ENCODE results near the gene SLC9B1. TPM values are rescaled to one million over a fixed set of nuclear protein-coding genes. Genes with fewer than 3 reads are reported as not detected.

Gene SLC9B1
- total and polyA plus RNA-seq, 7 experiments from 2014 or later = 1.4 to 7.2 (median 3.4) TPM

DNA sequence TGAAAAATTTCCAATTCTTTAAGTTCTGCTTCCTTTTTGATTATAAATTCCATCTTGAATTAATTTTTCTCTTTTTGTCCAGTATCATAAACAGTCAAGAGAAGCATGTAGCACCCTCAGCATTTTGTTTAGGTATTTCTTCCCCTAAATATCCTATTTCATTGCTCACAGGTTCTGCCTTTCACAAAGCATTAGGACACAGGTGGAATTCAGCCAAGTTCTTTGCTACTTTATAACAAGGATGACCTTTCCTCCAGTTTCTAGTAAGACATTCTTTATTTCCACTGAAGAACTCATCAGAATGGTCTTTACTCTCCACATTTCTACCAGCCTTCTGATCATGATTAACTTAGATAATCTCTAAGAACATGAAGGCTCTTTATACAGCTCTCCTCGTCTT, 7.4 kb downstream of the SLC9B1 start:
- Mint-ChIP-seq H3K36me3 (no peaks in the 10 kb centered on the region), H3K9me3 (no peaks in the 10 kb centered on the region), H3K4me3 (no peak overlapping the region), H3K27ac (peak overlapping the region in 2 of 9 donors; percentile 2 to 16), H3K4me1 (peaks cover 0 to 3% (median 0%) of the 10 kb centered on the region in 7 donors), H3K27me3 (no peaks in the 10 kb centered on the region)
- ChIA-PET POLR2A (no interaction called here), CTCF (interaction anchor here (1.3 to 1.5 kb wide), 2 partner anchors 80 to 88 kb away, joined by 3 to 4 read pairs; partner anchors contain the start of gene BDH2)
- no peaks in the 10 kb centered on the region for H3K4me1 ChIP-seq (ENCODE audit: control insufficient read depth in 2 of 2, insufficient read depth in 2 of 2, low read length in 2 of 2)
- no peak overlapping the region for H3K4me3 ChIP-seq (ENCODE audit: low read length)
- ATAC-seq = no peak
- no peaks in the 10 kb centered on the region for H3K9me3 ChIP-seq (ENCODE audit: control insufficient read depth in 2 of 3, low read length in 3 of 3)
- H3K36me3 ChIP-seq (ENCODE audit: control insufficient read depth in 2 of 3, insufficient read depth in 3 of 3, low read length in 3 of 3) = no peaks in the 10 kb centered on the region
- no peak for DNase-seq
- no peak overlapping the region for H3K27ac ChIP-seq (ENCODE audit: low read depth, low read length)
- intact Hi-C loops (cut with micrococcal nuclease) = loop anchor here in 1 of 2 donors (10.0 kb wide), 1 partner anchor 757 kb away; no protein-coding TSS in a partner anchor
- no peaks in the 10 kb centered on the region for H3K27me3 ChIP-seq (ENCODE audit: control insufficient read depth in 2 of 2, insufficient read depth in 2 of 2, low read length in 2 of 2)

GRCh38 chr4:103011378-103012025, 8.0 kb downstream of the SLC9B1 start:
- no peaks in the 10 kb centered on the region for H3K27me3 Mint-ChIP-seq
- intact Hi-C loops (cut with micrococcal nuclease) = loop anchor here in 1 of 2 donors (10.0 kb wide), 1 partner anchor 757 kb away; no protein-coding TSS in a partner anchor
- ChIA-PET CTCF (interaction anchor here (0.6 to 1.2 kb wide), 2 partner anchors 77 to 581 kb away, joined by 3 to 6 read pairs; no protein-coding TSS in a partner anchor), POLR2A (interaction anchor here (0.6 to 0.9 kb wide), 2 partner anchors 9 to 439 kb away, joined by 3 read pairs; no protein-coding TSS in a partner anchor)
- no peaks in the 10 kb centered on the region for H3K27me3 ChIP-seq (ENCODE audit: control insufficient read depth in 2 of 2, insufficient read depth in 2 of 2, low read length in 2 of 2)
- no peaks in the 10 kb centered on the region for H3K4me1 ChIP-seq (ENCODE audit: control insufficient read depth in 2 of 2, insufficient read depth in 2 of 2, low read length in 2 of 2)
- H3K4me1 Mint-ChIP-seq = peaks cover 0 to 3% (median 0%) of the 10 kb centered on the region in 7 donors
- H3K9me3 Mint-ChIP-seq = no peaks in the 10 kb centered on the region
- DNase-seq = no peak
- H3K36me3 Mint-ChIP-seq = no peaks in the 10 kb centered on the region
- no peak overlapping the region for H3K27ac ChIP-seq (ENCODE audit: low read depth, low read length)
- no peak for ATAC-seq
- no peaks in the 10 kb centered on the region for H3K9me3 ChIP-seq (ENCODE audit: control insufficient read depth in 2 of 3, low read length in 3 of 3)
- H3K4me3 ChIP-seq (ENCODE audit: low read length) = no peak overlapping the region
- no peak overlapping the region for H3K27ac Mint-ChIP-seq
- H3K4me3 Mint-ChIP-seq = no peak overlapping the region
- H3K36me3 ChIP-seq (ENCODE audit: control insufficient read depth in 2 of 3, insufficient read depth in 3 of 3, low read length in 3 of 3) = no peaks in the 10 kb centered on the region

GRCh38 chr4:103010804-103011203, 8.7 kb downstream of the SLC9B1 start:
- POLR2A ChIA-PET = interaction anchor here (0.6 to 0.9 kb wide), 2 partner anchors 9 to 438 kb away, joined by 3 read pairs; no protein-coding TSS in a partner anchor

DNA sequence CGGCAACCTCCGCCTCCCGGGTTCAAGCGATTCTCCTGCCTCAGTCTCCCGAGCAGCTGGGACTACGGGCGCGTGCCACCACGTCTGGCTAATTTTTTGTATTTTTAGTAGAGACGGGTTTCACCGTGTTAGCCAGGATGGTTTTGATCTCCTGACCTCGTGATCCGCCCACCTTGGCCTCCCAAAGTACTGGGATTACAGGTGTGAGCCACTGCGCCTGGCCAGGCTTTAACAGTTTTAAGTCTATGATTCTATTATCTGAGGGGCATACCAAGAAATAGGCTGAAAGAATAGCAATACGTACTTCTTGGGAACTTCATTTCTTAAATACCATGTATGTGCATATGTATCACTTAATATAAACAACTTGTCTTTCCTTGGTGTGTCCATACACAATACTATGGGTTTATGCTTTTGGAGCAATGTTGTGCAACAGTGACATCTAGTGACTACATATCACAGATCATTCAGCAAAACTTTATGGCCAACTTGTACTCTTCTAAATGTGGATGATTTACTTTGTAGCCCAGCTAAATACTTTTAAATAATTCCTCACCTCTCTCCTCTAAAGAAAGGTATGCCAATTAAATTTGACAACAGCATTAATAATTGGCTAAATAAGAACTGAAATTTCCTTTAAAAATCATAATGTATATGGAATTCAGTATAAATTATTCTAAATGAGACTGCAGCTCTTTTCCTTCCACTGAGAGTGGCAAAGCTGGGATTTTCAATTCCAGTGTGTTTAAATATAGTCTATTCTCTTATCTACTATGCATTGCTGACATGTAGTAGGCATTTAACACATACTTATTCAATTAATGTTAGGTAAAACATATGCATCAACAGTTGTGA, 10.4 kb downstream of the SLC9B1 start:
- no peak overlapping the region for H3K27ac ChIP-seq (ENCODE audit: low read depth, low read length)
- ChIA-PET POLR2A (interaction anchor here (1.2 kb wide), 1 partner anchor 10 kb away, joined by 3 read pairs; no protein-coding TSS in a partner anchor), CTCF (interaction anchor here (0.6 to 3.2 kb wide), 11 partner anchors 9 to 663 kb away, joined by 3 to 20 read pairs (median 5); partner anchors contain the start of genes SLC9B1 and UBE2D3)
- H3K4me3 ChIP-seq (ENCODE audit: low read length) = no peak overlapping the region
- intact Hi-C loops (cut with micrococcal nuclease) = loop anchor here (1.0 to 5.0 kb wide), 16 partner anchors 82 to 752 kb away; partner anchors contain the start of genes BDH2 (in 1 of the 2), MANBA (in 1 of the 2), NFKB1 (in 1 of the 2) and SLC39A8 (in 1 of the 2)
- peak; percentile 93 for ATAC-seq
- no peaks in the 10 kb centered on the region for H3K27me3 ChIP-seq (ENCODE audit: control insufficient read depth in 2 of 2, insufficient read depth in 2 of 2, low read length in 2 of 2)
- no peaks in the 10 kb centered on the region for H3K36me3 ChIP-seq (ENCODE audit: control insufficient read depth in 2 of 3, insufficient read depth in 3 of 3, low read length in 3 of 3)
- DNase-seq = peak in 7 of 9 donors; percentile 39 to 67 (median 56)
- Mint-ChIP-seq H3K4me3 (no peak overlapping the region), H3K27me3 (peaks cover 0 to 14% (median 0%) of the 10 kb centered on the region in 5 donors), H3K27ac (no peak overlapping the region), H3K36me3 (no peaks in the 10 kb centered on the region), H3K4me1 (peaks cover 0 to 3% (median 0%) of the 10 kb centered on the region in 7 donors), H3K9me3 (no peaks in the 10 kb centered on the region)
- H3K9me3 ChIP-seq (ENCODE audit: control insufficient read depth in 2 of 3, low read length in 3 of 3) = no peaks in the 10 kb centered on the region
- H3K4me1 ChIP-seq (ENCODE audit: control insufficient read depth in 2 of 2, insufficient read depth in 2 of 2, low read length in 2 of 2) = no peaks in the 10 kb centered on the region

More at GRCh38 chr4:103010804-103011203, 8.7 kb downstream of the SLC9B1 start:
- H3K4me1 Mint-ChIP-seq = peaks cover 0 to 3% (median 0%) of the 10 kb centered on the region in 7 donors
- H3K9me3 ChIP-seq (ENCODE audit: control insufficient read depth in 2 of 3, low read length in 3 of 3) = no peaks in the 10 kb centered on the region
- H3K27me3 ChIP-seq (ENCODE audit: control insufficient read depth in 2 of 2, insufficient read depth in 2 of 2, low read length in 2 of 2) = no peaks in the 10 kb centered on the region
- H3K36me3 Mint-ChIP-seq = no peaks in the 10 kb centered on the region
- CTCF ChIA-PET = interaction anchor here (0.6 to 1.2 kb wide), 3 partner anchors 76 to 580 kb away, joined by 3 to 6 read pairs (median 4); no protein-coding TSS in a partner anchor
- H3K27ac ChIP-seq (ENCODE audit: low read depth, low read length) = no peak overlapping the region
- H3K27me3 Mint-ChIP-seq = peaks cover 0 to 3% (median 0%) of the 10 kb centered on the region in 5 donors
- no peak overlapping the region for H3K27ac Mint-ChIP-seq
- H3K36me3 ChIP-seq (ENCODE audit: control insufficient read depth in 2 of 3, insufficient read depth in 3 of 3, low read length in 3 of 3) = no peaks in the 10 kb centered on the region
- H3K4me3 ChIP-seq (ENCODE audit: low read length) = no peak overlapping the region
- no peak overlapping the region for H3K4me3 Mint-ChIP-seq
- no peaks in the 10 kb centered on the region for H3K9me3 Mint-ChIP-seq
- DNase-seq = no peak
- no peaks in the 10 kb centered on the region for H3K4me1 ChIP-seq (ENCODE audit: control insufficient read depth in 2 of 2, insufficient read depth in 2 of 2, low read length in 2 of 2)
- intact Hi-C loops (cut with micrococcal nuclease) = loop anchor here in 1 of 2 donors (10.0 kb wide), 1 partner anchor 756 kb away; no protein-coding TSS in a partner anchor
- ATAC-seq = no peak

GRCh38 chr4:103002551-103002950, 17.0 kb downstream of the SLC9B1 start:
- Histone ChIP-seq H3K36me3 (ENCODE audit: control insufficient read depth in 2 of 3, insufficient read depth in 3 of 3, low read length in 3 of 3) (no peaks in the 10 kb centered on the region), H3K27ac (ENCODE audit: low read depth, low read length) (no peak overlapping the region), H3K9me3 (ENCODE audit: control insufficient read depth in 2 of 3, low read length in 3 of 3) (no peaks in the 10 kb centered on the region), H3K27me3 (ENCODE audit: control insufficient read depth in 2 of 2, insufficient read depth in 2 of 2, low read length in 2 of 2) (no peaks in the 10 kb centered on the region), H3K4me3 (ENCODE audit: low read length) (no peak overlapping the region), H3K4me1 (ENCODE audit: control insufficient read depth in 2 of 2, insufficient read depth in 2 of 2, low read length in 2 of 2) (no peaks in the 10 kb centered on the region)
- intact Hi-C loops (cut with micrococcal nuclease) = no loop called here
- CTCF ChIA-PET = interaction anchor here (0.7 kb wide), 1 partner anchor 536 kb away, joined by 3 read pairs; no protein-coding TSS in a partner anchor
- ATAC-seq = no peak
- Mint-ChIP-seq H3K27ac (no peak overlapping the region), H3K4me3 (no peak overlapping the region), H3K36me3 (peaks cover 11 to 33% (median 27%) of the 10 kb centered on the region in 5 donors), H3K27me3 (peaks cover 0 to 19% (median 0%) of the 10 kb centered on the region in 5 donors), H3K9me3 (peaks cover 0 to 18% (median 0%) of the 10 kb centered on the region in 11 donors), H3K4me1 (peaks cover 0 to 10% (median 0%) of the 10 kb centered on the region in 7 donors)
- POLR2A ChIA-PET = interaction anchor here (1.2 kb wide), 1 partner anchor 16 kb away, joined by 5 read pairs; no protein-coding TSS in a partner anchor
- no peak for DNase-seq

- no peak overlapping the region for H3K4me3 ChIP-seq (ENCODE audit: low read length)
- peaks cover 0 to 5% (median 0%) of the 10 kb centered on the region in 3 experiments for H3K9me3 ChIP-seq (ENCODE audit: control insufficient read depth in 2 of 3, low read length in 3 of 3)
- ChIA-PET CTCF (no interaction called here), POLR2A (interaction anchor here (1.1 kb wide), 1 partner anchor 166 kb away, joined by 3 read pairs; no protein-coding TSS in a partner anchor)
- no peaks in the 10 kb centered on the region for H3K36me3 ChIP-seq (ENCODE audit: control insufficient read depth in 2 of 3, insufficient read depth in 3 of 3, low read length in 3 of 3)
- intact Hi-C loops (cut with micrococcal nuclease) = no loop called here
- Mint-ChIP-seq H3K27ac (no peak overlapping the region), H3K9me3 (peaks cover 0 to 19% (median 7%) of the 10 kb centered on the region in 11 donors), H3K4me1 (peaks cover 0 to 4% (median 0%) of the 10 kb centered on the region in 7 donors), H3K4me3 (no peak overlapping the region), H3K36me3 (peaks cover 6 to 35% (median 18%) of the 10 kb centered on the region in 5 donors), H3K27me3 (no peaks in the 10 kb centered on the region)
- no peak overlapping the region for H3K27ac ChIP-seq (ENCODE audit: low read depth, low read length)
- H3K27me3 ChIP-seq (ENCODE audit: control insufficient read depth in 2 of 2, insufficient read depth in 2 of 2, low read length in 2 of 2) = no peaks in the 10 kb centered on the region
- no peaks in the 10 kb centered on the region for H3K4me1 ChIP-seq (ENCODE audit: control insufficient read depth in 2 of 2, insufficient read depth in 2 of 2, low read length in 2 of 2)
- no peak for ATAC-seq
- DNase-seq = no peak
Measured at GRCh38 chr4:102994803-102995202, 24.7 kb downstream of the SLC9B1 start.
